Heart right ventricle (tissue), 16 donors: ENCODE data around the gene SMARCE1. TPM values are rescaled to one million over a fixed set of nuclear protein-coding genes. Genes with fewer than 3 reads are reported as not detected.

ENCODE experiments used
- ATAC-seq, 8 donors: fragments of 200-7000 bp; cut with Tn5 transposase; one replicate each; pipeline ENCODE4 v1.9.1; 2020; ENCODE audit warnings: mild to moderate bottlenecking in 8 of 8, moderate library complexity in 8 of 8, moderate number of reproducible peaks in 1 of 8
- DNase-seq, 2 donors: peaks; one replicate each; pipeline ENCODE4 v3.0.0-alpha.2; 2020
- H3K27ac ChIP-seq, 10 donors: fragments of 200-600 bp; sonication (generic) in 2 of 10; one replicate each; pipeline versions ENCODE4 v1.5.0 to v1.8.0; 2020 to 2022; ENCODE audit warnings: mild to moderate bottlenecking in 3 of 10
- H3K27me3 ChIP-seq, 7 donors: fragments of 200-600 bp; one replicate each; pipeline ENCODE4 v1.8.0; 2021 to 2022; ENCODE audit warnings: mild to moderate bottlenecking in 2 of 7
- H3K36me3 ChIP-seq, 9 donors: fragments of 200-600 bp; sonication (generic) in 1 of 9; one replicate each; pipeline versions ENCODE4 v1.5.0 to v1.8.0; 2020 to 2022; ENCODE audit warnings: mild to moderate bottlenecking in 2 of 9
- H3K4me1 ChIP-seq, 9 donors: fragments of 200-600 bp; sonication (generic) in 1 of 9; one replicate each; pipeline versions ENCODE4 v1.5.0 to v1.8.0; 2020 to 2022; ENCODE audit warnings: mild to moderate bottlenecking in 4 of 9
- H3K4me3 ChIP-seq, 10 donors: fragments of 200-600 bp; sonication (generic) in 2 of 10; one replicate each; pipeline versions ENCODE4 v1.5.0 to v1.8.0; 2020 to 2022; ENCODE audit warnings: mild to moderate bottlenecking in 7 of 10, moderate library complexity in 2 of 10
- H3K9me3 ChIP-seq, 11 donors: fragments of 200-600 bp in 10 of 11; sonication (generic) in 2 of 11; one replicate each; pipeline versions ENCODE4 v1.5.0 to v1.8.0; 2013 to 2022; ENCODE audit warnings: mild to moderate bottlenecking in 2 of 11, control low read depth in 1 of 11, moderate library complexity in 1 of 11
- WGBS, 2 donors: extraction: QIAGEN DNeasy Blood & Tissue Kit; methylation state at CpG; one replicate each; pipeline ENCODE4 v1.1.7; 2013; ENCODE audit warnings: inconsistent platforms in 1 of 2; 5-methylcytosine and 5-hydroxymethylcytosine counted together
- intact Hi-C, 10 donors: fragments of 100-400 bp; cut with DNase I; formaldehyde crosslinking; loops; one replicate each; pipeline versions ENCODE4 v1.11.1 to v1.14.2; 2022
- polyA plus RNA-seq, 2 donors: library from polyadenylated mRNA; stranded (reverse); fragments of 200-250 nt; gene quantifications; one replicate each; pipeline ENCODE4 v1.2.3, GENCODE V29; 2013
- total RNA-seq, 10 donors: library from RNA; stranded (reverse); fragmentation: NEBNext Ultra II Directional in 3 of 10; extraction: Animal tissue kit (Norgen Biotek cat#: 25700) in 3 of 10; gene quantifications; one replicate each; pipeline versions ENCODE4 v1.2.1 to v1.2.4, GENCODE V29; 2021 to 2023
- TF ChIP-seq, protein P1 (sequence below), 9 donors: fragments of 200-600 bp; sonication (generic) in 2 of 9; IDR thresholded peaks; one replicate each; pipeline versions ENCODE4 v1.5.0 to v1.8.0; 2021 to 2022; ENCODE audit warnings: antibody characterized with exemption in 9 of 9, mild to moderate bottlenecking in 5 of 9, moderate library complexity in 1 of 9
- donor health status: Arrhythmogenic right ventricular cardiomyopathy.
- donor health status: ischemic (EF 13 %, LVEDD 7.1; RV severe dilation, severe dysfunction).
- donor health status: healthy with polysubstance abuse.
- donor health status: DM: no; HTN: yes; CAD: no.
- donor health status: DM: no; HTN: no; CAD: no.
- donor health status: ischemic (EF 25% LVEDD 6.9; RV normal size, moderate dysfunction).
- donor health status: ischemic (EF 25% LVEDD 5.7; RV mildly dilated, moderate dysfunction).
- donor health status: healthy.
- donor health status: DM: yes; HTN: yes; CAD: no.
- donor health status: Ischemic cardiomyopathy.
- donor health status: ischemic (EF 35%, LVEDD 5.7; RV mildly dilated, moderate dysfunction).
- donor health status: nonischemic (EF 11% LVEDD 7.7; RV severe dilation, severe dysfunction).
- donor health status: DM: yes; HTN: yes; CAD: no.
- donor health status: PGD.
- donor health status: ischemic (EF 29% LVEDD 5.4; RV normal size, mild dysfunction).
- donor health status: nonischemic (EF 23%, LVEDD 6.1; RV moderate dilation, normal function).

Gene SMARCE1
- total and polyA plus RNA-seq, 12 donors, result 48.6 to 85.5 (median 65.3) TPM

DNA sequence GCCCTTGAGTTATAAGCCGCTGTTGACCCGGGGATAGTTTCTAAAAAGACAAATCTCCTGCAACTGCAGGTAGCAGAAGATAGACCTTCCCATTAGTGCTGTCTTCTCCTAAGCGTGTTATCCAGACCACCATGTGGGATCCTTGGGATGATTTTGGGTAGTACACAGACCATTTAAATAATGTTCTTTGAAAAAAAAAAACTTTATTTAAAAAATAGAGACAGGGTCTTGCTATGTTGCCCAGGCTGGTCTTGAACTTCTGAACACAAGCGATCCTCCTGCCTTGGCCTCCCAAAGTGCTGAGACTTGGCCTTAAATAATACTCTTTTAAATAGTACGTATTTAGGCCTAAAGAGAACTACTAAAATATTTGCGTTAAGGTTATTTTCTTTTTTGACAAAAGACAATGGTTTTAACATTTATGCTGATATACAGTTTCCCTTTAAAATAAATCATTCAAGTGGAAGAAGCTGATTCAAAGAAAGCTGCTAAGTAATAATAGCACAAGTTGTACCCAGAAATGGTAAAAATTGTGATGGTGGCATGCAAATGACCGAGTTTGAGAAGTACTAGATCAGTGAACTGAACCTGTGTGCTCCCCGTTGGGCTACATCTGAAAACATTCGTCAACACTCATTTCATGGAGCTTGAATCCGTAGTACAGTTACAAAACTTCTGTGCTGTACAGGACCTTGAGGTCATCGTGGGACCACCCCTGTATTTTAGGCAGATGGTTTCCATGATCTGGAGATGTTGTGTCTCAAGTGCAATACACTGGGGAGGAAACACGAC, 24.0 kb downstream of the SMARCE1 start:
- no peak for ATAC-seq
- no peak for DNase-seq
- Histone ChIP-seq H3K9me3 (no peaks in the 10 kb centered on the region), H3K27ac (no peak overlapping the region), H3K27me3 (peaks cover 0 to 13% (median 0%) of the 10 kb centered on the region in 7 donors), H3K36me3 (peaks cover 0 to 18% (median 13%) of the 10 kb centered on the region in 9 donors), H3K4me3 (no peak overlapping the region), H3K4me1 (peaks cover 0 to 10% (median 6%) of the 10 kb centered on the region in 9 donors)
- TF ChIP-seq, protein P1, sequence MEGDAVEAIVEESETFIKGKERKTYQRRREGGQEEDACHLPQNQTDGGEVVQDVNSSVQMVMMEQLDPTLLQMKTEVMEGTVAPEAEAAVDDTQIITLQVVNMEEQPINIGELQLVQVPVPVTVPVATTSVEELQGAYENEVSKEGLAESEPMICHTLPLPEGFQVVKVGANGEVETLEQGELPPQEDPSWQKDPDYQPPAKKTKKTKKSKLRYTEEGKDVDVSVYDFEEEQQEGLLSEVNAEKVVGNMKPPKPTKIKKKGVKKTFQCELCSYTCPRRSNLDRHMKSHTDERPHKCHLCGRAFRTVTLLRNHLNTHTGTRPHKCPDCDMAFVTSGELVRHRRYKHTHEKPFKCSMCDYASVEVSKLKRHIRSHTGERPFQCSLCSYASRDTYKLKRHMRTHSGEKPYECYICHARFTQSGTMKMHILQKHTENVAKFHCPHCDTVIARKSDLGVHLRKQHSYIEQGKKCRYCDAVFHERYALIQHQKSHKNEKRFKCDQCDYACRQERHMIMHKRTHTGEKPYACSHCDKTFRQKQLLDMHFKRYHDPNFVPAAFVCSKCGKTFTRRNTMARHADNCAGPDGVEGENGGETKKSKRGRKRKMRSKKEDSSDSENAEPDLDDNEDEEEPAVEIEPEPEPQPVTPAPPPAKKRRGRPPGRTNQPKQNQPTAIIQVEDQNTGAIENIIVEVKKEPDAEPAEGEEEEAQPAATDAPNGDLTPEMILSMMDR (IDR thresholded peaks at IDR 0.05), result no peak
- intact Hi-C loops, result loop anchor here in 3 of 10 donors (5.0 kb wide), 2 partner anchors 104 to 169 kb away; no protein-coding TSS in a partner anchor
- WGBS, 2 donors, result 75 to 78% methylated on average over 12 of the region's 12 CpGs

DNA sequence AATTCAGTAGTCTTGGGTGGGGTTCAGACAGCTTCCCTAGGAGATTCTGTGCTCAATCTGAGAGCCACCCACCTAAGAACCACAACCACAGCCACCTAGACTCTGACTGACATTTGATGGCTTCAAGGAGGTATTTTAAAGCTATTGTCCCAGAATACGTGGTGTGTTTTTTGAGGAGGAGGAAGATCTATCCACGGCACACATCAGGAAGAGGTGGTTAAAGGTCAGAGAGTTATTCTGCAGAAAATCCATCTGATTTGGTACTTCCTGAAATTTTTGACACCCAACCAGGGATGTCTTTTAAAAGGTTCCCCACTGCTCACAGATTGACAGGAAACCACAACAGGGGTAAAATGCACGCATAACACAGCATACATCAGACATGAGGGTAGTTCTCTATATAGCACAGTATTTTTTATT, 25.1 kb downstream of the SMARCE1 start:
- DNase-seq (no peak), ATAC-seq (no peak)
- TF ChIP-seq, protein P1 (IDR thresholded peaks at IDR 0.05), result no peak
- H3K27ac ChIP-seq, result no peak overlapping the region
- no peaks in the 10 kb centered on the region for H3K9me3 ChIP-seq
- intact Hi-C loops, result loop anchor here in 3 of 10 donors (5.0 kb wide), 2 partner anchors 105 to 170 kb away; no protein-coding TSS in a partner anchor
- 49 to 60% methylated on average over 3 of the region's 3 CpGs for WGBS, 2 donors
- peaks cover 0 to 21% (median under 1%) of the 10 kb centered on the region in 7 donors for H3K27me3 ChIP-seq
- peaks cover 0 to 7% (median 2%) of the 10 kb centered on the region in 9 donors for H3K36me3 ChIP-seq
- no peak overlapping the region for H3K4me3 ChIP-seq
- H3K4me1 ChIP-seq, result peaks cover 0 to 10% (median 6%) of the 10 kb centered on the region in 9 donors

DNA sequence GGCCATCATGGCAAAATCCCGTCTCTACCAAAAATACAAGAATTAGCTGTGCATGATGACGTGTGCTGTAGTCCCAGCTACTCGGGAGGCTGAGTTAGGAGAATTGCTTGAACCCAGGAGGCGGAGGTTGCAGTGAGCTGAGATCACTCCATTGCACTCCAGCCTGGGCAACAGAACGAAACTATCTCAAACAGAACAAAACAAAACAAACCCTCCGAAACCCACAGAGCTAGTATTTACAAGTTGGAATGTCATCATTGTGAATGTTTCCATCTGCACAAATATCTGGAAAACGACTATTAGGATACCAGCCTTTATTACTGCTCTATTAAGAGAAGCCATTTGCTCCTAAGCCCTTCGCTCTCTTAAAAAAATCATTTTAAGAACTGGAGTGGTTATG, 26.0 kb downstream of the SMARCE1 start:
- H3K36me3 ChIP-seq, result no peaks in the 10 kb centered on the region
- H3K4me3 ChIP-seq, result no peak overlapping the region
- DNase-seq, result no peak
- intact Hi-C loops, result loop anchor here in 3 of 10 donors (2.0 to 5.0 kb wide), 3 partner anchors 106 to 173 kb away; no protein-coding TSS in a partner anchor
- peaks cover 0 to 10% (median 6%) of the 10 kb centered on the region in 9 donors for H3K4me1 ChIP-seq
- 78 to 80% methylated on average over 8 of the region's 8 CpGs for WGBS, 2 donors
- H3K27ac ChIP-seq, result no peak overlapping the region
- peaks cover 0 to 26% (median 4%) of the 10 kb centered on the region in 7 donors for H3K27me3 ChIP-seq
- ATAC-seq, result no peak
- TF ChIP-seq, protein P1 (IDR thresholded peaks at IDR 0.05), result no peak
- H3K9me3 ChIP-seq, result no peaks in the 10 kb centered on the region

DNA sequence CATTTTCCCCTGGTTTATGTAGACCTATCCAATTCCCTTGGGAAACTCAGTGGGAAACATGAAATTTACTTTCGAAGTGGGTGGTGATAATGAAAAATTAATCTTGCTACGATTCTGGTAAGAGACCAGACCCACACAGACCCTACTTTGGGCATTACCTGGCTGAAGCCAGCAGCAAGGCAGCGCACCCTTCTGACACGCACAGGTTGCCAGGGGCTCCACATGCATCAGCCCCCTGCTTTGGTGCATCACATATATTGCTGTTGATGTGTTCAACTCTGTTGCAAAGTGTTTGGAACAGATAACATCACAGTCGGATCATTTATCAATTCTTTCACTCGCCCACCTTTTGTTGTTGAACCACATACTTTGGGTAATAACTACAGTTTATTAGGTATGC, 26.6 kb downstream of the SMARCE1 start:
- Histone ChIP-seq H3K4me3 (no peak overlapping the region), H3K27me3 (peaks cover 0 to 32% (median 5%) of the 10 kb centered on the region in 7 donors), H3K4me1 (peaks cover 0 to 11% (median 6%) of the 10 kb centered on the region in 9 donors), H3K36me3 (no peaks in the 10 kb centered on the region), H3K27ac (no peak overlapping the region), H3K9me3 (no peaks in the 10 kb centered on the region)
- 86 to 91% methylated on average over 6 of the region's 6 CpGs for WGBS, 2 donors
- TF ChIP-seq, protein P1 (IDR thresholded peaks at IDR 0.05), result no peak
- ATAC-seq (no peak), DNase-seq (no peak)
- intact Hi-C loops, result loop anchor here in 3 of 10 donors (2.0 to 5.0 kb wide), 3 partner anchors 106 to 174 kb away; no protein-coding TSS in a partner anchor
